ENCODE data around the gene CATSPERB.

DNA sequence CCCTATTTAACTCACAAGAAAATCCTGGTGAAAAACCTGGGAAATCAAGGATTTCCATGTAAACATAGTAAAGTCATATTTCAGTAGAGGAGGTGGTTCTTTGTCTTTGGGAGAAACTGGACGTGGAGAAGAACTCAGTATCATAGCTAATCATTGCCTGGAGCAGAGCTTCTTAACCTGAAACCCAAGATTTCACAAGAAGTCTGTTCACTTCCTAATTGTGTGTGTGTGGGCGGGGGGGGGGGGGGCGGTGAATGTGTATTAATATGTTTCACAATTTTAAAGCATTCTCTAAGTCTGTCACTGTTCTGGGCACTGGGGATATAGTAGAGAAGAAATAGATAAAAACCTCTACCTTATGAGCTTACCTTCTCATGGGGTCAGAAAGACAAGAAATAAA is 125.0 kb downstream of the CATSPERB start:
- TF ChIP-seq, protein P1, sequence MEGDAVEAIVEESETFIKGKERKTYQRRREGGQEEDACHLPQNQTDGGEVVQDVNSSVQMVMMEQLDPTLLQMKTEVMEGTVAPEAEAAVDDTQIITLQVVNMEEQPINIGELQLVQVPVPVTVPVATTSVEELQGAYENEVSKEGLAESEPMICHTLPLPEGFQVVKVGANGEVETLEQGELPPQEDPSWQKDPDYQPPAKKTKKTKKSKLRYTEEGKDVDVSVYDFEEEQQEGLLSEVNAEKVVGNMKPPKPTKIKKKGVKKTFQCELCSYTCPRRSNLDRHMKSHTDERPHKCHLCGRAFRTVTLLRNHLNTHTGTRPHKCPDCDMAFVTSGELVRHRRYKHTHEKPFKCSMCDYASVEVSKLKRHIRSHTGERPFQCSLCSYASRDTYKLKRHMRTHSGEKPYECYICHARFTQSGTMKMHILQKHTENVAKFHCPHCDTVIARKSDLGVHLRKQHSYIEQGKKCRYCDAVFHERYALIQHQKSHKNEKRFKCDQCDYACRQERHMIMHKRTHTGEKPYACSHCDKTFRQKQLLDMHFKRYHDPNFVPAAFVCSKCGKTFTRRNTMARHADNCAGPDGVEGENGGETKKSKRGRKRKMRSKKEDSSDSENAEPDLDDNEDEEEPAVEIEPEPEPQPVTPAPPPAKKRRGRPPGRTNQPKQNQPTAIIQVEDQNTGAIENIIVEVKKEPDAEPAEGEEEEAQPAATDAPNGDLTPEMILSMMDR (conservative IDR thresholded peaks at IDR 0.05 in 1 of 2, IDR thresholded peaks at IDR 0.05 in 1 of 2; ENCODE audit: low read depth in 1 of 2, low read length in 2 of 2) = no peak
- no peak for TF ChIP-seq EZH2 (IDR thresholded peaks at IDR 0.05; ENCODE audit: low read length, missing control alignments)
